Uterus (tissue), 2 donors: ENCODE measurements around the gene IL6ST.

Source experiments
- POLR2A ChIP-seq, 2 donors: fragments of 450-650 bp; IDR thresholded peaks; one replicate each; pipeline ENCODE4 v1.6.1; 2016; ENCODE audit warnings: antibody characterized with exemption in 2 of 2, mild to moderate bottlenecking in 1 of 2, moderate library complexity in 1 of 2
- TF ChIP-seq, protein P1 (sequence below), 4 experiments: fragments of 200-600 bp in 2 of 4; fragments of 450-650 bp in 2 of 4; sonication (generic) in 2 of 4; IDR thresholded peaks; one replicate each; pipeline ENCODE4 v1.5.1; 2016 to 2019; ENCODE audit warnings: antibody characterized with exemption in 4 of 4, mild to moderate bottlenecking in 2 of 4, moderate library complexity in 1 of 4

DNA sequence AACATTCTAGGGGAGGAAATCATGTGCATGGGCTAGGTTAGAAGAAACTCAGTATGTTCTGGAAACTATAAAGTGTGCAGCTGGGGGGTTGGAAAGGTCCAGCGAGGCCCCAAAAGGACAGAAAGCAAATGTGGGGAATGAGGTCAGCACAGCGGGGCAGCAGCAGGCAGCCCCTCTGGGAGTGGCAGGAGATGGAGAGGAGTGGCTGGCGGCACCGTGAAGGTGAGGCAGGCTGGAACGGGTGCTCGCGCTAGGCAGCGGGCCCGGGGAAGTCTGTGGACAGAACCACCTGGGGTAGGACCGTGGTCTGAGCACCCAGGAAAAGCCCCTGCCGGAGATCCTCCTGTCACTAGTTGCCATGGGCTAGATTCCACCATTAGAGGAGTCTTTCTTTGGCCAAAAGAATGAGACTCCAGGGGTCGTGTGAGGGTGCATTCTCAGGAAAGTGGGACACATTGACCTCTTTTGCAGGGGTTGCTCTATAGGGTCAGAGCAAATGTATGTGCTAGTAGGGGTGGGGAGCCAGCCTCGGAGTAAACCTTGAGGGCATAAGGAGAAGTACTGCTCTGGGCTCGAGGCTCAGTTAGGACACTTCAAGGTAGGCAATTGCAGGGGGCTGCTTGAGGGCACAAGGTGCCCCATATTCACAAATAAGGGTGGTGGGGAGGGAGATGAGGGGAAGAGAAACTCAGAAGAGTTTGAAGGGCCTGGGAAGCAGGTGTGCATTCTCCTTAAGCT lies 61.2 kb downstream of the IL6ST start:
- TF ChIP-seq, protein P1, sequence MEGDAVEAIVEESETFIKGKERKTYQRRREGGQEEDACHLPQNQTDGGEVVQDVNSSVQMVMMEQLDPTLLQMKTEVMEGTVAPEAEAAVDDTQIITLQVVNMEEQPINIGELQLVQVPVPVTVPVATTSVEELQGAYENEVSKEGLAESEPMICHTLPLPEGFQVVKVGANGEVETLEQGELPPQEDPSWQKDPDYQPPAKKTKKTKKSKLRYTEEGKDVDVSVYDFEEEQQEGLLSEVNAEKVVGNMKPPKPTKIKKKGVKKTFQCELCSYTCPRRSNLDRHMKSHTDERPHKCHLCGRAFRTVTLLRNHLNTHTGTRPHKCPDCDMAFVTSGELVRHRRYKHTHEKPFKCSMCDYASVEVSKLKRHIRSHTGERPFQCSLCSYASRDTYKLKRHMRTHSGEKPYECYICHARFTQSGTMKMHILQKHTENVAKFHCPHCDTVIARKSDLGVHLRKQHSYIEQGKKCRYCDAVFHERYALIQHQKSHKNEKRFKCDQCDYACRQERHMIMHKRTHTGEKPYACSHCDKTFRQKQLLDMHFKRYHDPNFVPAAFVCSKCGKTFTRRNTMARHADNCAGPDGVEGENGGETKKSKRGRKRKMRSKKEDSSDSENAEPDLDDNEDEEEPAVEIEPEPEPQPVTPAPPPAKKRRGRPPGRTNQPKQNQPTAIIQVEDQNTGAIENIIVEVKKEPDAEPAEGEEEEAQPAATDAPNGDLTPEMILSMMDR (IDR thresholded peaks at IDR 0.05), result no peak
- TF ChIP-seq POLR2A (IDR thresholded peaks at IDR 0.05), result no peak
